GM19438 (cell line): Measurements from ENCODE around the gene KCNG2.
A peak's percentile ranks its signal among the peaks of the same experiment; 100 is the strongest.
"Not testable (repeated sequence)": the region's sequence is repeated elsewhere in the genome, so short reads cannot be mapped to it uniquely, and the experiment has no call there.

Experiments
- ATAC-seq: cut with Tn5 transposase; IDR thresholded peaks from one replicate; pipeline ENCODE4 v1.9.1; 2021; ENCODE audit warnings: low read depth; ENCODE audit not compliant: unreplicated experiment

KCNG2 gene

DNA sequence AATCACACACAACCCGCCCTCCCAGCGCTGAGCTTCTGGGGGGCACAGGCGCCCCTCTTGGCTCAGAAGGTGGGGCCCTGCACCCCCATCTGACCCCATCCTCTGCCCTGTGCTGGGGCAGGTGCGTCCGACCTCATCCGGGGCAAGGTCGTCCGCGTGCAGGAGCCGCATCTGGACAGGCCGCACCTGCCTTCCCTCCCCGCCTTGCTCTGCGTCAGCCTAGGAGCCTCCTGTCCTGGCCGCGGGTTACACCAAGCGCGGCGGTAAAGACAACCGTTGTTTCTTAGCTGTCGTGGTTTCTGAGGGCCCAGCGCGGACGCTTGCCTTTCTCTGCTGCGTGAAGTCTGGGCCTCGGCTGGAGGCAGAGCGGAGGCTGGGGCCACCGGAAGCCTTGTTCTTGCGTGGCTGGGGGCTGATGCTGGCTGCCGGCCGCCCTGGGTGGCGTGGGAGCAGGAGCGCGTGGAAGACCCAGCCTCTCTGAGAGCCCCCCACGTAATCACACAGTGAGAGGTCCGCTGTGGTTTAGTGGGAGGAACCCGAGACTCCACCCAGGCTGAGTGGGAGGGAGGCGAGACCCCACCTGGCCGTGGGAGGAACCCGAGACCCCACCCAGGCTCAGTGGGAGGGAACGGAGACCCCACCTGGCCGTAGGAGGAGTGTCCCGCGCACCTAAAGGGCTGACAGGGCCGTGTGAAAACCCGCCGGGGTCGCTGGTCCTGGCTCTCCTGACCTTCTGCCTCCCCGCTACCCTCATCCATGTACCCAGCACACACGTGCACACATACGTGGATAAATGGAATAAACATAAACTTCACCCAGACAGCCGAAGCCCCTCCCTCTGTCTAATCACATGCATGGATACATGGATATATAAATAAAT is 51.8 kb downstream of the KCNG2 start:
- no peak for ATAC-seq

DNA sequence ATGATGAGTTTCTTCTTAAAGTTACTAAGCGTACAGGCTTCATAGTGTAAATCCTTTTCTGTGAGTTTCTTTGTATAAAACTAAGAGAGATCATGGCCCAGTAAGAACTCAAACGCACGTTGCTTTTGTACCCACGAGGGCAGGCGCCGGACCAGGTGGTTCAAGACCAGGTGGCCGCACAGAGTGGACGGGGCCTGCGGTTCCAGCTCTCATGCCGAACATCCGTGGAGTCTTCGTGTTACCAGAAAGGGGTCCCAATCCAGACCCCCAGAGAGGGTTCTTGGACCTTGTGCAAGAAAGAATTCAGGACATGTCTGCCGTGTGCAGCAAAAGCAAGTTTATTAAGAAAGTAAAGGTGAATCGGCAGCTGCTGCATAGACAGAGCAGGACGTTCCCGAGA is 53.0 kb downstream of the KCNG2 start:
- no peak for ATAC-seq

DNA sequence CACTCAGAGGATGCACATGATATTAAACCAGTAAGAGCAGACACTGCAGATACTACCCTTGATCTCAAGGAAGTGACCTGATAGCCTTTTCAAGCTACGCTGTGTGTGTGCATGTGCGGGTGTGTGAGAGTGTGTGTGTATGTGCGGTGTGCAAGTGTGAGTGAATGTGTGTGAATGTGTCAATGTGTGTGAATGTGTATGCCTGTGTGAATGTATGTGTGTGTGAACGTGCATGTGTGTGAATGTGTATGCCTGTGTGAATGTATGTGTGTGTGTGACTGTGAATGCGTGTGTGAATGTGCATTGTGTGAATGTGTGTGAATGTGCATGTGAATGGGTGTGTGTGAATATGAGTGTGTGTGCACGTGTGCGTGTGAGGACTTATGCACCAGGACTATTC is 53.8 kb downstream of the KCNG2 start:
- no peak for ATAC-seq

DNA sequence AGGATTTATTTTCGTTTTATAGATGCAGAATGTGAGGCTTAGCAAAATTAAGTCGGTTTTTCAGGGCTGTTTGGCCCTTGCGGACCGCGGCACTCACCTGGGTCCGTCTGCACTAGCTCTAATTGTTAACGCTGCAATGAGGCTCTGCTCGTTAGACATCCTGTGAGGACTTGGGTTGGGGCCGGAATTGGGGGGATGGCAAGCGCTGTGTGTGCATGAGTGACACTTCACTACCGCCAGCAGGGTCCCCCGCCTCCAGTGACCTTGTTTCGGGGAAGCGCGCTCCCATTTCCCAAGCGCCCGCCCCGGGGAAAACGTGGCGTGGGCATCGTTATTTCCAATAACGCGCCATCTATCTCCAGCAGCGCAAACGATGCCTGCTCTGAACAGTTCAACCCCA is 54.2 kb downstream of the KCNG2 start:
- ATAC-seq = no peak

DNA sequence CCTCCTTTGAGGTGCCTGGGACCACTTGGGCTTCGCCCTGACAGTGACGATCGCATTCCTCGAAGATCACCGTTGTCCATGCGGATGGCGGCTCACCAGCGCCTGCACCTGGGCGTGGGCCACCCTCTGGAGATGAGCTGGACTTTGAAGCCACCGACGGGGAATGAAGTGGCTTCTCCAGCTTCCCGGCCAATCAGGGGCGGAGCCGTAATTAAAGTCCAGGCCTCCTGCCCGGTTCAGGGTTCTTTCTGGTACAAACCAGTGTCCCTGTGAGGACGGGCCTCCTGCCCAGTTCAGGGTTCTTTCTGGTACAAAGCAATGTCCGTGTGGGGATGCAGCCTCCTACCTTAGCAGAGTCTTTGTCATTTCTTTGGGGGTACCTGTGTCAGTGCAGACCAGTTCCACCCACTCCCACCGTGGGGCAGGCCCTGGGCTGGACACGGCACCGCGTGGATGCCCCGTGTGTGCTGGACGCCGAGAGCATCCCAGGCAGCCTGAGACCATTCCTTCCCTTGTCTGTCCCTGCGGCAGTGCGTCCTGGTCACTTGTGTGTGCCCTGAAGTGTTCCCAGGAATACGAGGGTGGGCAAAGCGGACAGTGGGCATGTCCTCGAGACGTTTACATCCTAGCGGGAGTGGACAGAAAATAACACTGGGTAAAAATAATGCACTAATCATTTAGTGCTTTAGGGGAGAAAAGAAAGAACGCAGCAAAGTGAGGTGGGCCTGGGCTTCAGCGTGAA is 55.0 kb downstream of the KCNG2 start:
- ATAC-seq = no peak

DNA sequence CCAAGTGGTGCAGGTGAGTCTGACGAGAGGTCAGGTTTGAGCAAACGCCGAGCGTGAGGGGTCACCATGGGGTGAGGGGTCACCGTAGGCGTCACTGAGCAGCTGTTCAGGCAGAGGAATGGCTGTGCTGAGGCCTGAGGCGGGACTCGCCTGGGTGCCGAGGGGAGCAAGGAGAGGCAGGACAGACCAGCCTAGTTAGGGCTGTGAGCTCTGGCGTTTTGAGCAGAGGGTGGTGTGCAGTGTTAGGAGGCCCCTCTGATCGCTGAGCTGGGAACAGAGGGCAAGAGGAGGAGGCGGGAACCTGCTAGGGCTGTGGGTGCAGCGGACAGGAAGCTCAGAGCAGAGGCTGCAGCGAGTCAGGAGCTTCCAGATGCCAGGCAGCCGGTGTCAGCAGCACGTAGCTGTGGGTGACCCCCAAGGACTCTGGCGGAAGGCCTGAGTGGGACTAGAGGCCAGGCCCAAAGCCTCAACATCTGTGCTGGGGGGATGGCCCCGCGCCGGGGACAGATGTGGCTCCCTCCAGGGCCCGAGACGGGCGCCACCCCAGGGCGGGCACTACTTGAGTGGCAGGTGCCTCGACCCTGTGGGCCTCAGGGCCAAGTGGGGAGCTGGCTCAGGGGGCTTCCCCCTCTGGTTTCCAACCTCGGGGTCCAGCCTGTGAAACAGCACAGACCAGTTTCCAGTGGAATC is 55.7 kb downstream of the KCNG2 start:
- no peak for ATAC-seq

DNA sequence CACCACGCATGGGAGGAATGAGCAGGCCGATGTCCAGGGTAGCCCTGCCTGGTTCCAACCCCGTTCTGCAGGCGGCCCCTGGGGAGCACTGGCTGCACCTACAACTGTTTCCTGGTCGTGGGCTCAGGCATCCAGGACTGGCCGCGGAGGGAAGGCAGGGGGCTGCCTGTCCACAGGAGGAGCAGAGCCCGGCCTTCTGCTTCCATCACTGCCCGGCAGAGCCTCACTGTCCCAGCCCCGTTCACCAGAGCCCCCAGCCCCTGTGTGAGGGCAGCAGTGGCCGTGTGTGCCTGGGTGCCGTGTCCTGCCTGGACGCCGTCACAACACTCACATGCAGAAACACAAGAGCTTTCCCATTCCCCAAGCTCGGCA is 56.2 kb downstream of the KCNG2 start:
- ATAC-seq = no peak

DNA sequence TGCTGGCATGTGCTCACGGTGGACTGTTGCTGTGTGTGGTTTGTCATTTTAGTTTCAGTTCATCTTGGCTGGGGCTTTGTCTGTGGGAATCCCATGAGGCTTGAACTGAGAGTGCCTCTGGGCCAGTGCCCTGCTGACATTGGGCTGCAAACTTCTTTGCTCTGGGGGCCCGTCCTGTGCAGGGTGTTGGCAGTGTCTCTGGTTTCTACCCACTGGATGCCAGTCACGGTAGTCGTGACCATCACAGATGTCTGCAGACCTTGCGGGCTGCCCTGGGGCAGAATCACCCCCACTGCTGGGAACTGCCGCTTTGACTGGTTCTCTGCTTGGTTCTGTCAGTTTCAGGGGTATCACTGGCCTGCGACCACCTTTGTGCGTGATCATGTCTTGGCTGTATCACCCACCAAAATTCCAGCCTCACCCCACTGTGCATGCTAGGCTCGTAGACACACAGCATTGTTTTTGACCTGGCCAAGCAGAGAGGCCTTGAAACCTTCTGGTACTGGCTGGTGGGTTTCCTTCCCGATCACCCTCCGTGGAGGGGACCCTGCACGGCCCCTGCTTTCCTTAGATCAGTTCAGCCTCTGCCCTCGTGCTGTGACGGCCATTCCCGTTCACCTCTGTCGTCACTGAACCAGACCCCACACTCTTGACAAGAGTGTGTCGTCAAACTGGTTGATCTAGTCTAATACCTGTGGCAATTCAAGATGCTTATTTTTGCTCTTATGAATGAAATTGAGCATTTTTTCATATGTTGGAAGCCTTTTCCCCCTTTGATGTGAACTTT is 57.6 kb downstream of the KCNG2 start:
- peak; percentile 69 for ATAC-seq

DNA sequence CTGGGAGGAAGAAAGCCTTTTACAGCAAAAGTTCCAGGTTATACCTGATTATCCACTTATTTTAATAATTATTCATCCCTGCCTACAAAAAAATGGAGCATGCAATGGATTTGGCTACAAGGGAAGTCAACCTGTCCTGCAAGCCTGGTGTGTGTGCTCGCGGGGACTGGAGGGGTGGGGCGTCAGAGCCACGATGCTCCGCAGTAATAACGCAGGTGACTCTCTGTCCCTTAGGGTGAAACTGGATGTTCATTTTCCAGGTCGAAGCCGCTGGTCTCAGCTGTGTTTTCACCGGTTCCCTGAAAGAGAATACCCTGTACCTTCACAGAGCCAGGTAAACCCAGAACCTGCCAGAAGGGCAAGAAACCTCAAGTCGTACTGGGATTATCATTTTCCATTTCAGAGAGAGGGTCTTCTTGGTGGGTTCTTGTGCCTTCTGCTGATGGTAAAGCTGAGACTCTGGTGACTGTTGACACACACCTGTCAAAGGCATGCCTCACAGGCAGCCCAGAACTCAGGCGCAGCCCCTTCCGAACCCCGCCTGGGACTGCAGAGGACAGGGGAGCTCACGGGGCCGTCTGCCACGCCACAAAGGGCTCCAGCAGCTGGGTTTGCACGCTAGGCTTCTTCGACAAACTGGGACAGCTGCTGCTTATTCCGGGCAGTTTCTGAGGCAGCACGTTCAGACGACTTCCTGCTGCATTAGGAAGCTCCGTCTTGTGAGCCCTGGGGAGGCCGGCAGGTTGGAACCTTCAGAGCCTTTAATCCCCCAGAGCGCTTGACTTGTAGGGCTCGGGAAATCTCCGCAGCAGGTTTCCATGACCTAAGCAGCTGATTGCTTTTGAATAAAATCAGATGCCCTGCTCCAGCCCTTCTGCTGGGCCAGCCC is 58.6 kb downstream of the KCNG2 start:
- peak; percentile 70 for ATAC-seq

DNA sequence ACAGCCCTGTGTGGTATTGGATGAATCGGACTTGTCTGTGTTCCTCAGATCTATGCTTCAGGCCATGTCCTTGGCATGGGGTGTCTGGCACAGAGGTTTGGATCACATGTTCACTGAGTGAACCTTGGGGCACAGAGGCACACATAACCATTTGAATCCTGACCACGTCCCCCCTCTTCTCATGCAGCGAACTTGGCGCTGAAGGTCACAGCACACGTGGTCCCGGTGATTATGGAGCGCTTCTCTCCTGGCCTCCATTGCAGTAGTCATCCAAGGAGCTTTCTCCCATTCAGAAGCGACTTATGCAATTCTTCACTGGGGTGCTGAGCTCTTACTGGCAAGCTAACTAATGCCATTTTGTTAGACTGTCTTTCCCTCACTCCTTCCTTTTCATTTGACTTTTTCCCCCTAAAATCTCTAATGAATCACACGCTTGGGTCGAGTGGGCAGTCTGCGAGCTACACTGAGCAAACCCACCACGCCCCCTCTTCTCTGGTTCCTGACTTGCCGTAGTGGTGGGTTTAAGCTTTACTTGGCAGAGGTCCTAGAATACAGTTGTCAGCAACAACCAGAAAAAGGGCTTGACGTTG is 59.4 kb downstream of the KCNG2 start:
- no peak for ATAC-seq

DNA sequence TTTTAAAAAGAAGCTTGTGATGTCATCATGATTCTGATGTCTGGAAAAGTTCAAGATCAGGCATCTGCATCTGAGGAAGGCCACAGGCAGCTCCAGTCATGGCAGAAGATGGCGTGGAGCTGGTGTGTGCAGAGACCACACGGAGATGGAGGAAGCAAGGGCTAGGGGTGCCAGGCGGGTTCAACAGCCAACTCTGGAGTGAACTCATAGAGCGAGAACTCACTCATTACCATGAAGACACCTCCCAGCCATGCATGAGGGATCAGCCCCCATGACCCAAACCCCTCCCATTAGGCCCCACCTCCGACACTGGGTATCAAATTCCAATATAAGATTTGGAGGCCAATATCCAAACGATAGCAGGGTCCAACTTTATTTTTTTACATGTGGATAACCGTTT is 61.6 kb downstream of the KCNG2 start:
- ATAC-seq = no peak

DNA sequence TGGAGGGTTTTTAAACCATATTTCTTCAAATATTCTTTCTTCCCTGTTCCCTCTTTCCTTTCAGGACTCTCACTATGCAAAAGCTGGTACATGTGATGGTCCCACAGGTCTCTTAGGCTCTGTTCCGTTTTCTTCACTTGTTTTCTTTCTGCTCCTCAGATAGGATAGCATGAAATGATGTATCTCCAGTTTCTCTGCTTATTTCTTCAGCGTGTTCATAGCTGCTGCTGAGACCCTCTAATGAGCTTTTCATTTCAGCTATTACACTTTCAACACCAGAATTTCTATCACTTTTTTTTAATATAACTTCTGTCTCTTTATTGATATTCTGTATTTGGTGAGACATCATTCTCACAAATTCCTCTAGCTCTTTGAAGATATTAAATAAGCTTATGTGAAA is 63.9 kb downstream of the KCNG2 start:
- ATAC-seq = no peak

DNA sequence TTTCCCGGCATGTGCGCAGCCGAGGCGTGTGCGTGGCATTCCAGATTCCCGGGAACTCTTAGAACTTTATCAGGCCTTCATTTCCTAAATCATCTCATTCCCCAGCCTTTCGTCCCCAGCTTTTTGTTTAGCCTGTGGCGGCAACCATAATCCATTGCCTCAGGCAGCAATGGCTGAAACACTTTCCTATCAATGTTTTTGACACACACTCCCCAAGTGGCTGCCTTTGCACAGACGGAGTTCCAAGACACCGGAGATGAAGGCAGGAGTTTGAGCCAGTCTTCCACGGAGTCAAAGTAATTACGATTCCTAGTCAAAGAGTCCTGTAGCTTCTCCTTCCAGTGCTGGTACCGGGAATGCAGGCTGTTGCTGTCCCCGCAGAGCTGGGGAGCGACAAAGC is 64.8 kb downstream of the KCNG2 start:
- no peak for ATAC-seq

DNA sequence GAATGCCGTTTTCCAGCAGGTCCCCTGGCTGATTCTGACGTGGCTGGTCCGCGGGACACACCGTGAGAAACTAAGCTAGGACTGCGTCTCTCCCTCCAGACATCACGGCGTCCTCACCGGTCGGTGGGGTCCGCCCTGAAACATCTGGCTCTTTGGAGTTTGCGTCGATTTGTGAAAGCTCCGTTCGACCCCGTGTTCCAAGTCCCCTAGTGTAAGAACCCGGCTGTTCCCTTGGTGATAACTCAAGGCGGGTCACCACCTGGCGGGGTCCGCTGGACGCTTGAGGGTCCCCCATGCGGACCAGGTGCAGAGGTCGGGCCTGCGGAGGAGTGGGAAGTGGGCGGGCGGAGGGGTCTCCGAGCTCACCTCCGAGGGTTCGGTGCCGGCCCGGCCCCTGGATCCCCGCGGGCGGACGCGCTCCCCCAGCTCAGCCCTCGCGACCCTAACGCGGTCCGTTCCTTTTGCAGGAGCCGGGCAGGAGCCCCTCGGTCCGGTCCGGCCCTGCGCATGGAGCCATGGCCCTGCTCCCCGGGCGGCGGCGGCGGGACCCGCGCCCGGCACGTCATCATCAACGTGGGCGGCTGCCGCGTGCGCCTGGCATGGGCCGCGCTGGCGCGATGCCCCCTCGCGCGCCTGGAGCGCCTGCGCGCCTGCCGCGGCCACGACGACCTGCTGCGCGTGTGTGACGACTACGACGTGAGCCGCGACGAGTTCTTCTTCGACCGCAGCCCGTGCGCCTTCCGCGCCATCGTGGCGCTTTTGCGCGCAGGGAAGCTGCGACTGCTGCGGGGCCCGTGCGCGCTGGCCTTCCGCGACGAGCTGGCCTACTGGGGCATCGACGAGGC is 65.6 kb downstream of the KCNG2 start:
- no peak for ATAC-seq

DNA sequence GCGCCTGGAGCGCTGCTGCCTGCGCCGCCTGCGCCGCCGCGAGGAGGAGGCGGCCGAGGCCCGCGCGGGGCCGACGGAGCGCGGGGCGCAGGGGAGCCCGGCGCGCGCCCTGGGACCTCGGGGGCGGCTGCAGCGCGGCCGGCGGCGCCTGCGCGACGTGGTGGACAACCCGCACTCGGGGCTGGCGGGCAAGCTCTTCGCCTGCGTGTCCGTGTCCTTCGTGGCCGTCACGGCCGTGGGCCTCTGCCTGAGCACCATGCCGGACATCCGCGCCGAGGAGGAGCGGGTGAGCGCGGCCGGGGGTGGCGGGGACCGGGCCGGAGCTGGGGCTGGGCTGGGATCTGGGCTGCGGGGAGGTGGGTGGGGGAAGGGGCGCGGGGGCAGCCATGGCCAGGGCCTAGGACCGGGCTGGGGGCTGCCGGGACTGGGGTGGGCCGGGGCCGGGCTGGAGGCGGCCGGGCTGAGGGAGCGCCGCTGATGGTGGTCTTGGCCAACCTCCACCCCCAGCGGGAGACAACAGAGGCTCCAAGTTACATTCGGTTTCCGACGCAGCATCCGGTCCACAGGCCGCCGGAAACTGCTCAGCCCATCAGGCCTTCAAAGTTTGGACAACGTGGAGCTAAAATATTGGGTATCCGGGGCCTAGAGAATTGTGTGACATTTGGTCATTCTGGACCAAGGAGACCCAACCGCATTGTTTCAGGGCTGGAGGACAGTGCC is 66.4 kb downstream of the KCNG2 start:
- ATAC-seq = no peak

DNA sequence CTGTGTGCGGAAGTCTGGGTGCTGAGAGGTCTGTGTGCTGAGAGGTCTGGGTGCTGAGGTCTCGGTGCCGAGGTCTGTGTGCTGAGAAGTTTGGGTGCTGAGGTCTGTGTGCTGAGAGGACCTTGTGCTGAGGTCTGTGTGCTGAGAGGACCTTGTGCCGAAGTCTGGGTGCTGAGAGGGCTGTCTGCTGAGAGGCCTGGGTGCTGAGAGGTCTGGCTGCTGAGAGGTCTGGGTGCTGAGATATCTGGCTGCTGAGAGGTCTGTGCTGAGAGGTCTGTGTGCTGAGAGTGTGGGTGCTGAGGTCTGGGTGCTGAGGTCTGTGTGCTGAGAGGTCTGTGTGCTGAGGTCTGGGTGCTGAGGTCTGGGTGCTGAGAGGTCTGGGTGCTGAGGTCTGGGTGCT is 67.2 kb downstream of the KCNG2 start:
- ATAC-seq = not testable (repeated sequence)

DNA sequence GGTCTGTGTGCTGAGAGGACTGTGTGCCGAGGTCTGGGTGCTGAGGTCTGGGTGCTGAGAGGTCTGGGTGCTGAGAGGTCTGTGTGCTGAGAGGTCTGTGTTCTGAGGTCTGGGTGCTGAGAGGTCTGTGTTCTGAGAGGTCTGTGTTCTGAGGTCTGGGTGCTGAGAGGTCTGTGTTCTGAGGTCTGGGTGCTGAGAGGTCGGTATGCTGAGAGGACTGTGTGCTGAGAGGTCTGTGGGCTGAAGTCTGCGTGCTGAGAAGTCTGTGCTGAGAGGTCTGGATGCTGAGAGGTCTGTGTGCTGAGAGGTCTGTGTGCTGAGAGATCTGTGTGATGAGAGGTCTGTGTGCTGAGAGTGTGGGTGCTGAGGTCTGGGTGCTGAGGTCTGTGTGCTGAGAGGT is 68.2 kb downstream of the KCNG2 start:
- not testable (repeated sequence) for ATAC-seq
